Measurements from ENCODE around the gene SEC14L1.

SEC14L1 gene

GRCh38 chr17:77227461-77228240 lies 86.9 kb downstream of the SEC14L1 start:
- Histone ChIP-seq H3K4me3 (ENCODE audit: low read length) (no peak overlapping the region), H3K79me2 (ENCODE audit: low read length) (no peaks in the 10 kb centered on the region), H3K9ac (ENCODE audit: low read length) (no peak overlapping the region), H3K27me3 (replicated peaks; ENCODE audit: insufficient read depth, low read length) (no peaks in the 10 kb centered on the region), H3K9me2 (replicated peaks; ENCODE audit: insufficient read depth, low read length) (no peaks in the 10 kb centered on the region), H3K36me3 (replicated peaks; ENCODE audit: insufficient read depth, low read length) (no peaks in the 10 kb centered on the region), H2AFZ (ENCODE audit: low read length) (no peak overlapping the region), H3F3A (ENCODE audit: insufficient read depth, low read length) (peaks cover 15% of the 10 kb centered on the region), H3K27ac (ENCODE audit: low read length) (no peak overlapping the region), H3K4me1 (ENCODE audit: low read length) (no peaks in the 10 kb centered on the region), H3K9me3 (replicated peaks; ENCODE audit: insufficient read depth, low read length) (no peaks in the 10 kb centered on the region), H4K20me1 (ENCODE audit: insufficient read depth, low read length) (no peaks in the 10 kb centered on the region), H3K4me2 (ENCODE audit: low read depth, low read length) (no peak overlapping the region)
- TF ChIP-seq EZH2 (optimal IDR thresholded peaks at IDR 0.05; ENCODE audit: low read depth, low read length): no peak
- no peak for TF ChIP-seq CTCF (IDR thresholded peaks at IDR 0.05; ENCODE audit: low read length)
- TF ChIP-seq EZH2phosphoT487 (IDR thresholded peaks at IDR 0.05; ENCODE audit: low read length): no peak
- DNase-seq: no peak

- H4K20me1 ChIP-seq (ENCODE audit: insufficient read depth, low read length): no peaks in the 10 kb centered on the region
- H3K9me3 ChIP-seq (replicated peaks; ENCODE audit: insufficient read depth, low read length): no peaks in the 10 kb centered on the region
- H2AFZ ChIP-seq (ENCODE audit: low read length): no peak overlapping the region
- peaks cover 2% of the 10 kb centered on the region for H3K4me1 ChIP-seq (ENCODE audit: low read length)
- no peak overlapping the region for H3K27ac ChIP-seq (ENCODE audit: low read length)
- peaks cover 18% of the 10 kb centered on the region for H3F3A ChIP-seq (ENCODE audit: insufficient read depth, low read length)
- no peaks in the 10 kb centered on the region for H3K36me3 ChIP-seq (replicated peaks; ENCODE audit: insufficient read depth, low read length)
- no peak overlapping the region for H3K4me3 ChIP-seq (ENCODE audit: low read length)
- H3K79me2 ChIP-seq (ENCODE audit: low read length): no peaks in the 10 kb centered on the region
- no peaks in the 10 kb centered on the region for H3K9me2 ChIP-seq (replicated peaks; ENCODE audit: insufficient read depth, low read length)
- H3K27me3 ChIP-seq (replicated peaks; ENCODE audit: insufficient read depth, low read length): no peaks in the 10 kb centered on the region
- TF ChIP-seq CTCF (IDR thresholded peaks at IDR 0.05; ENCODE audit: low read length): no peak
- no peak for TF ChIP-seq EZH2phosphoT487 (IDR thresholded peaks at IDR 0.05; ENCODE audit: low read length)
- no peak for TF ChIP-seq EZH2 (optimal IDR thresholded peaks at IDR 0.05; ENCODE audit: low read depth, low read length)
- no peak overlapping the region for H3K4me2 ChIP-seq (ENCODE audit: low read depth, low read length)
- no peak overlapping the region for H3K9ac ChIP-seq (ENCODE audit: low read length)
- DNase-seq: no peak
Measured at GRCh38 chr17:77228241-77228752, 87.5 kb downstream of the SEC14L1 start.

GRCh38 chr17:77228816-77229215 lies 88.0 kb downstream of the SEC14L1 start:
- Histone ChIP-seq H3K27me3 (replicated peaks; ENCODE audit: insufficient read depth, low read length) (no peaks in the 10 kb centered on the region), H3K4me2 (ENCODE audit: low read depth, low read length) (no peak overlapping the region), H4K20me1 (ENCODE audit: insufficient read depth, low read length) (no peaks in the 10 kb centered on the region), H3K4me1 (ENCODE audit: low read length) (peaks cover 7% of the 10 kb centered on the region), H3K27ac (ENCODE audit: low read length) (no peak overlapping the region), H3K9ac (ENCODE audit: low read length) (no peak overlapping the region), H3K9me3 (replicated peaks; ENCODE audit: insufficient read depth, low read length) (no peaks in the 10 kb centered on the region), H3K9me2 (replicated peaks; ENCODE audit: insufficient read depth, low read length) (no peaks in the 10 kb centered on the region), H2AFZ (ENCODE audit: low read length) (no peak overlapping the region), H3F3A (ENCODE audit: insufficient read depth, low read length) (peaks cover 18% of the 10 kb centered on the region), H3K36me3 (replicated peaks; ENCODE audit: insufficient read depth, low read length) (no peaks in the 10 kb centered on the region), H3K79me2 (ENCODE audit: low read length) (no peaks in the 10 kb centered on the region), H3K4me3 (ENCODE audit: low read length) (no peak overlapping the region)
- DNase-seq: no peak
- TF ChIP-seq EZH2 (optimal IDR thresholded peaks at IDR 0.05; ENCODE audit: low read depth, low read length) (no peak), EZH2phosphoT487 (IDR thresholded peaks at IDR 0.05; ENCODE audit: low read length) (no peak), CTCF (IDR thresholded peaks at IDR 0.05; ENCODE audit: low read length) (no peak)
